HepG2 (cell line): Measurements from ENCODE around the gene PPP1CC. TPM values are rescaled to one million over a fixed set of nuclear protein-coding genes. Genes with fewer than 3 reads are reported as not detected.

Source experiments
- CEBPZ ChIP-seq: IDR thresholded peaks from 2 replicates; pipeline ENCODE4 v1.6.1; 2012; ENCODE audit warnings: low read length, improper control_type of control experiment
- GATAD2A ChIP-seq: IDR thresholded peaks from 2 replicates; pipeline ENCODE4 v1.6.1; 2016
- HINFP ChIP-seq: sonication (generic); formaldehyde crosslinking; IDR thresholded peaks from 2 replicates; pipeline ENCODE4 v1.4.0; 2020; ENCODE audit warnings: low read depth, mild to moderate bottlenecking, missing genetic modification reagents
- HMGXB4 ChIP-seq, 2 experiments: sonication (generic) in 1 of 2; formaldehyde crosslinking in 1 of 2; IDR thresholded peaks; 2 replicates each; pipeline versions ENCODE4 v1.4.0 to v1.6.1; 2018 to 2020; ENCODE audit warnings: missing genetic modification reagents in 2 of 2, borderline replicate concordance in 1 of 2, low read depth in 1 of 2, mild to moderate bottlenecking in 1 of 2, missing biosample characterization in 1 of 2
- ISX ChIP-seq: sonication (generic); formaldehyde crosslinking; conservative IDR thresholded peaks from 2 replicates; pipeline ENCODE4 v1.5.0; 2020; ENCODE audit warnings: missing genetic modification reagents
- MAFG ChIP-seq: sonication (generic); formaldehyde crosslinking; IDR thresholded peaks from 2 replicates; pipeline ENCODE4 v1.5.1; 2020; ENCODE audit warnings: mild to moderate bottlenecking, missing genetic modification reagents
- NR1H2 ChIP-seq: sonication (generic); formaldehyde crosslinking; IDR thresholded peaks from 2 replicates; pipeline ENCODE4 v1.8.1; 2022; ENCODE audit warnings: low read depth, missing genetic modification reagents, borderline replicate concordance
- PRMT3 ChIP-seq: sonication (generic); formaldehyde crosslinking; IDR thresholded peaks from 2 replicates; pipeline ENCODE4 v1.8.1; 2022; ENCODE audit warnings: low read depth, mild to moderate bottlenecking, moderate library complexity, missing genetic modification reagents, borderline replicate concordance
- RFX3 ChIP-seq: IDR thresholded peaks from 2 replicates; pipeline ENCODE4 v1.6.1; 2016; ENCODE audit warnings: missing biosample characterization, missing genetic modification reagents
- SIN3B ChIP-seq: fragments of 150-350 bp; IDR thresholded peaks from 2 replicates; pipeline ENCODE4 v1.6.1; 2014; ENCODE audit warnings: low read length
- SRSF4 ChIP-seq: fragments of 200-400 bp; formaldehyde crosslinking; IDR thresholded peaks from one replicate; pipeline ENCODE4 v1.6.1; 2018; ENCODE audit warnings: mild to moderate bottlenecking, low read depth, low read length, moderate library complexity; ENCODE audit not compliant: poor library complexity, severe bottlenecking
- TARDBP ChIP-seq: sonication (generic); formaldehyde crosslinking; IDR thresholded peaks from 2 replicates; pipeline ENCODE4 v1.8.0; 2022; ENCODE audit warnings: mild to moderate bottlenecking, missing genetic modification reagents
- THYN1 ChIP-seq: sonication (generic); formaldehyde crosslinking; IDR thresholded peaks from 2 replicates; pipeline ENCODE4 v1.8.1; 2023; ENCODE audit warnings: low read depth, mild to moderate bottlenecking, moderate library complexity, missing genetic modification reagents, borderline replicate concordance
- ZBTB10 ChIP-seq: sonication (generic); formaldehyde crosslinking; IDR thresholded peaks from 2 replicates; pipeline ENCODE4 v1.4.0; 2020; ENCODE audit warnings: missing genetic modification reagents, borderline replicate concordance
- ZBTB2 ChIP-seq: sonication (generic); formaldehyde crosslinking; IDR thresholded peaks from 2 replicates; pipeline ENCODE4 v1.8.0; 2022; ENCODE audit warnings: low read depth, missing genetic modification reagents
- ZNF160 ChIP-seq: sonication (generic); formaldehyde crosslinking; IDR thresholded peaks from 2 replicates; pipeline ENCODE4 v1.8.0; 2022; ENCODE audit warnings: mild to moderate bottlenecking, inconsistent platforms, missing genetic modification reagents
- ZNF44 ChIP-seq: sonication (generic); formaldehyde crosslinking; IDR thresholded peaks from 2 replicates; pipeline ENCODE4 v1.5.1; 2020; ENCODE audit warnings: mild to moderate bottlenecking, missing genetic modification reagents
- polyA plus RNA-seq, 8 experiments: library from polyadenylated mRNA; depleted of rRNA in 3 of 8; stranded (reverse) in 7 of 8; unstranded in 1 of 8; fragments of >200 nt; fragmentation: Illumina TruSeq in 4 of 8; extraction: Trizol in 4 of 8; gene quantifications; 2 replicates each; pipeline versions ENCODE4 v1.2.1 to v1.2.3, GENCODE V29; 2011 to 2016; ENCODE audit warnings: low read depth in 4 of 8, missing spikeins in 1 of 8, mixed read lengths in 1 of 8; ENCODE audit not compliant: insufficient read depth in 1 of 8
- total RNA-seq, 5 experiments: library from RNA; depleted of rRNA; stranded (reverse); fragments of >200 nt; fragmentation: Illumina TruSeq; extraction: Trizol; gene quantifications; 2 replicates each; pipeline ENCODE4 v1.2.3, GENCODE V29; 2016; ENCODE audit warnings: low read depth in 1 of 5

The PPP1CC gene
- total and polyA plus RNA-seq, 2 of the 13 experiments (the other 11 are each of a cell fraction or from before 2014, with no cell fraction given), result 178 to 187 TPM

GRCh38 chr12:110742718-110743570 is at the start of gene PPP1CC (continued):
- TF ChIP-seq NR1H2 (CRISPR knock-in tag), result no peak
- no peak for TF ChIP-seq ZBTB10 (CRISPR knock-in tag)
- no peak for TF ChIP-seq CEBPZ
- TF ChIP-seq HINFP (CRISPR knock-in tag), result no peak
- no peak for TF ChIP-seq SRSF4
- TF ChIP-seq ZNF44 (CRISPR knock-in tag), result 0 out of 2 replicates have a peak, but pooled peaks have one; percentile 29
- peak; percentile 27; the same call in 1 of the 2 replicates for TF ChIP-seq ZBTB2
- no peak for TF ChIP-seq ZNF160 (CRISPR knock-in tag)
- TF ChIP-seq RFX3 (CRISPR knock-in tag), result no peak
- TF ChIP-seq HMGXB4 (CRISPR knock-in tag; IDR thresholded peaks at IDR 0.05; ENCODE audit: borderline replicate concordance in 1 of 2, low read depth in 1 of 2), result peak; percentile 61 to 66; a peak in 3 of 4 replicates
- no peak for TF ChIP-seq TARDBP (CRISPR knock-in tag)
- TF ChIP-seq MAFG, result no peak
- no peak for TF ChIP-seq PRMT3 (CRISPR knock-in tag)
- TF ChIP-seq ISX (CRISPR knock-in tag), result no peak
- TF ChIP-seq THYN1 (CRISPR knock-in tag), result no peak
- no peak for TF ChIP-seq SIN3B
- TF ChIP-seq GATAD2A, result peak; percentile 54; the same call in 1 of the 2 replicates
